GM20431 (cell line): ENCODE data around the gene CDIP1.

ENCODE experiments used
- in situ Hi-C: fragments of 300-500 bp; cut with MseI, MboI; formaldehyde crosslinking; loops from one replicate; pipeline ENCODE4 v1.15.0; 2020; ENCODE audit warnings: low sequenced_read_pairs; ENCODE audit not compliant: unreplicated experiment

CDIP1 gene

GRCh38 chr16:4496305-4496704, 42.3 kb downstream of the CDIP1 start:
- in situ Hi-C loops = no loop called here

- in situ Hi-C loops = no loop called here
Observed at GRCh38 chr16:4495766-4496165, 42.8 kb downstream of the CDIP1 start.

GRCh38 chr16:4494746-4495490, 43.7 kb downstream of the CDIP1 start:
- in situ Hi-C loops = no loop called here

GRCh38 chr16:4491898-4492297, 46.7 kb downstream of the CDIP1 start:
- in situ Hi-C loops = no loop called here

- in situ Hi-C loops = no loop called here
Observed at GRCh38 chr16:4489030-4489429, 49.5 kb downstream of the CDIP1 start.

GRCh38 chr16:4488499-4488967, 50.0 kb downstream of the CDIP1 start:
- in situ Hi-C loops = no loop called here

- in situ Hi-C loops = no loop called here
Observed at GRCh38 chr16:4487955-4488498, 50.5 kb downstream of the CDIP1 start.

- in situ Hi-C loops = no loop called here
Observed at GRCh38 chr16:4486126-4486893, 52.3 kb downstream of the CDIP1 start.

- in situ Hi-C loops = no loop called here
Observed at GRCh38 chr16:4481963-4482362, 56.6 kb downstream of the CDIP1 start.

- in situ Hi-C loops = no loop called here
Observed at GRCh38 chr16:4481526-4481925, 57.0 kb downstream of the CDIP1 start.

GRCh38 chr16:4477966-4478365, 60.6 kb downstream of the CDIP1 start:
- in situ Hi-C loops = no loop called here

- in situ Hi-C loops = no loop called here
Observed at GRCh38 chr16:4475880-4476788, 62.4 kb downstream of the CDIP1 start, which contains the start of gene HMOX2. Gene HMOX2 (plus strand): TSS chr16:4476398. CDS start chr16:4505525, 29,127 bp downstream.

- in situ Hi-C loops = no loop called here
Observed at GRCh38 chr16:4474192-4474961, 64.2 kb downstream of the CDIP1 start, which contains the start of gene NMRAL1. Gene NMRAL1 (minus strand): TSS chr16:4474625. CDS start chr16:4474132, 493 bp downstream.

GRCh38 chr16:4472880-4473279, 65.7 kb downstream of the CDIP1 start:
- in situ Hi-C loops = no loop called here

- in situ Hi-C loops = no loop called here
Observed at GRCh38 chr16:4471869-4472268, 66.7 kb downstream of the CDIP1 start.

GRCh38 chr16:4468972-4469371, 69.6 kb downstream of the CDIP1 start:
- in situ Hi-C loops = no loop called here

GRCh38 chr16:4467916-4468315, 70.7 kb downstream of the CDIP1 start:
- in situ Hi-C loops = no loop called here

GRCh38 chr16:4465977-4466779, 72.4 kb downstream of the CDIP1 start:
- in situ Hi-C loops = no loop called here
